ENCODE data around the gene SMIM5.

- TF ChIP-seq, protein P1, sequence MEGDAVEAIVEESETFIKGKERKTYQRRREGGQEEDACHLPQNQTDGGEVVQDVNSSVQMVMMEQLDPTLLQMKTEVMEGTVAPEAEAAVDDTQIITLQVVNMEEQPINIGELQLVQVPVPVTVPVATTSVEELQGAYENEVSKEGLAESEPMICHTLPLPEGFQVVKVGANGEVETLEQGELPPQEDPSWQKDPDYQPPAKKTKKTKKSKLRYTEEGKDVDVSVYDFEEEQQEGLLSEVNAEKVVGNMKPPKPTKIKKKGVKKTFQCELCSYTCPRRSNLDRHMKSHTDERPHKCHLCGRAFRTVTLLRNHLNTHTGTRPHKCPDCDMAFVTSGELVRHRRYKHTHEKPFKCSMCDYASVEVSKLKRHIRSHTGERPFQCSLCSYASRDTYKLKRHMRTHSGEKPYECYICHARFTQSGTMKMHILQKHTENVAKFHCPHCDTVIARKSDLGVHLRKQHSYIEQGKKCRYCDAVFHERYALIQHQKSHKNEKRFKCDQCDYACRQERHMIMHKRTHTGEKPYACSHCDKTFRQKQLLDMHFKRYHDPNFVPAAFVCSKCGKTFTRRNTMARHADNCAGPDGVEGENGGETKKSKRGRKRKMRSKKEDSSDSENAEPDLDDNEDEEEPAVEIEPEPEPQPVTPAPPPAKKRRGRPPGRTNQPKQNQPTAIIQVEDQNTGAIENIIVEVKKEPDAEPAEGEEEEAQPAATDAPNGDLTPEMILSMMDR (IDR thresholded peaks at IDR 0.05), result no peak
- no peak for TF ChIP-seq EP300 (IDR thresholded peaks at IDR 0.05)
These were observed 8.4 kb upstream of the SMIM5 start for GRCh38 chr17:75624714-75625345.
